Endothelial cell of umbilical vein (primary cell): Measurements from ENCODE around the gene ZEB1.

Experiments used
- JUN ChIP-seq: IDR thresholded peaks from 2 replicates; pipeline ENCODE4 v1.6.1; 2011; ENCODE audit warnings: borderline replicate concordance, low read depth; ENCODE audit not compliant: insufficient read length, insufficient read depth
- POLR2A ChIP-seq: IDR thresholded peaks from 2 replicates; pipeline ENCODE4 v1.6.1; 2012; ENCODE audit warnings: low read depth, mild to moderate bottlenecking, control low read depth, low read length
- TF ChIP-seq, protein P1 (sequence below), 2 donors: IDR thresholded peaks; 1 replicate in 1 of 2; 2 replicates in 1 of 2; pipeline ENCODE4 v1.5.1; 2011; ENCODE audit warnings: low read length in 2 of 2, mild to moderate bottlenecking in 2 of 2, moderate library complexity in 2 of 2, control low read depth in 1 of 2, inconsistent platforms in 1 of 2, low read depth in 1 of 2; ENCODE audit not compliant: insufficient read depth in 1 of 2; ENCODE audit errors: extremely low read depth in 1 of 2

DNA sequence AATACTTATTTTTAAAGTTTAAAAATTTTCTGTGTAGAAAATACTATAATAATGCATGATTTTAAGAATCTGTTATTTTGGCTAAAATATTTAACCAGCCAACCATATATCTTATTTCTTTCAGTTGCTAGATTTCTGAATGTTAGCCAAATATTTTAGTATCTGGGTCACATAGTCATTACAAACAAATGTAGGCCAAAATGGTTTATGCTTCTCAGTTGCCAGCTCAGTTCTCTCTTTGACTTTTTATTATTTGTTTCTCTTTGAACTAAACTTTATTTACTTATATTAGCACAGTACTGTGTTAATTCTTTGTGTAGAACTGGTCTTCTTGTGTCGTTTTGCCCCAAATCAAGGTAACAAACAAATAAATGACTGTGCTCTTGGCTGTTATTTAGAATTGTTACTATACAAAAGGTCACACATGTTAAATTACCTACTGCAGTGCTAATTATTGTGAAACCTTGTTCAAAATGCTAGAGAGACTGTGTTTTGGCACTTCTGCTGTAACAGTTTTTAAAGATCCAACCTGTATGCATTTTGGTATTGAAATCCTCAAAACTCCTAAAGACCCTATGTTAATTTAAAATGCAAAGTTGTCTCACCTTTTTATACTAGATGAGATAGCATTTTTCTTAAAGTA is 39.8 kb downstream of the ZEB1 start:
- TF ChIP-seq, protein P1, sequence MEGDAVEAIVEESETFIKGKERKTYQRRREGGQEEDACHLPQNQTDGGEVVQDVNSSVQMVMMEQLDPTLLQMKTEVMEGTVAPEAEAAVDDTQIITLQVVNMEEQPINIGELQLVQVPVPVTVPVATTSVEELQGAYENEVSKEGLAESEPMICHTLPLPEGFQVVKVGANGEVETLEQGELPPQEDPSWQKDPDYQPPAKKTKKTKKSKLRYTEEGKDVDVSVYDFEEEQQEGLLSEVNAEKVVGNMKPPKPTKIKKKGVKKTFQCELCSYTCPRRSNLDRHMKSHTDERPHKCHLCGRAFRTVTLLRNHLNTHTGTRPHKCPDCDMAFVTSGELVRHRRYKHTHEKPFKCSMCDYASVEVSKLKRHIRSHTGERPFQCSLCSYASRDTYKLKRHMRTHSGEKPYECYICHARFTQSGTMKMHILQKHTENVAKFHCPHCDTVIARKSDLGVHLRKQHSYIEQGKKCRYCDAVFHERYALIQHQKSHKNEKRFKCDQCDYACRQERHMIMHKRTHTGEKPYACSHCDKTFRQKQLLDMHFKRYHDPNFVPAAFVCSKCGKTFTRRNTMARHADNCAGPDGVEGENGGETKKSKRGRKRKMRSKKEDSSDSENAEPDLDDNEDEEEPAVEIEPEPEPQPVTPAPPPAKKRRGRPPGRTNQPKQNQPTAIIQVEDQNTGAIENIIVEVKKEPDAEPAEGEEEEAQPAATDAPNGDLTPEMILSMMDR (IDR thresholded peaks at IDR 0.05; ENCODE audit: extremely low read depth in 1 of 2, insufficient read depth in 1 of 2, low read depth in 1 of 2, low read length in 2 of 2), result no peak
- TF ChIP-seq POLR2A, result no peak
- no peak for TF ChIP-seq JUN
